GM21786 (cell line): ENCODE results near the gene CCL22.
"Not testable (repeated sequence)": the region's sequence is repeated elsewhere in the genome, so short reads cannot be mapped to it uniquely, and the experiment has no call there.

ENCODE experiments used
- ATAC-seq: cut with Tn5 transposase; IDR thresholded peaks from one replicate; pipeline ENCODE4 v1.9.1; 2021; ENCODE audit not compliant: unreplicated experiment

Gene CCL22

DNA sequence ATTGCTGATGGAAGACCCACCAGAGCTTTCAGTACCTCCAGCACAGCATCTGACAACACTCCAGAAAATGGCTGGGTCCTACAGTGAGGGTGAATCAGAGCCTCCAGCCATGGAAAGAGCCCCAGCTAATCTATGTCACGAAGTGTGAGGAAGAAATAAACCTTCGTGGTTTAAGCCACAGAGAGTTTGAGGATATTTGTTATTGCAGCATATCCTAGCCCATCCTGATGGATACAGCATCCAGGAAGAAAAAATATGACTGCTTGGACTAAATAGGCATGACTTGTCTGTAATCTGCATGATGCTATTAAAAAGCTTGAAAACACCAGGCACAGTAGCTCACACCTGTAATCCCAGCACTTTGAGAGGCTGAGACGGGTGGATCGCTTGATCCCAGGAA is 32.7 kb downstream of the CCL22 start:
- ATAC-seq = no peak

DNA sequence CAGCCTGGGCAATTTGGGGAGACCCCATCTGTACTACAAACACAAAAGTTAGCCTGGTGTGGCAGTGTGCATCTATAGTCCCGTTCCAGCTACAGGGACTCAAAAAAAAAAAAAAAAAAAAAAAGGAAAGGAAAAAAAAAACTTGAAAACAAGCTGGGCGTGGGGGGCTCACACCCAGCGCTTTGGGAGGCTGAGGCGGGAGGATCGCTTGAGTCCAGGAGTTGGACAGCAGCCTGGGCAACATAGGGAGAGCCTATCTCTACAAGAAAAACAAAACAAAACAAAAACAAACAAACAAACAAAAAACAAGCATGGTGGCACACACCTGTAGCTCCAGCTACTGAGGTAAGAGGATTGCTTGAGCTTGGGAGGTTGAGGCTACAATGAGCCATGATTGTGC is 33.1 kb downstream of the CCL22 start:
- ATAC-seq = no peak

DNA sequence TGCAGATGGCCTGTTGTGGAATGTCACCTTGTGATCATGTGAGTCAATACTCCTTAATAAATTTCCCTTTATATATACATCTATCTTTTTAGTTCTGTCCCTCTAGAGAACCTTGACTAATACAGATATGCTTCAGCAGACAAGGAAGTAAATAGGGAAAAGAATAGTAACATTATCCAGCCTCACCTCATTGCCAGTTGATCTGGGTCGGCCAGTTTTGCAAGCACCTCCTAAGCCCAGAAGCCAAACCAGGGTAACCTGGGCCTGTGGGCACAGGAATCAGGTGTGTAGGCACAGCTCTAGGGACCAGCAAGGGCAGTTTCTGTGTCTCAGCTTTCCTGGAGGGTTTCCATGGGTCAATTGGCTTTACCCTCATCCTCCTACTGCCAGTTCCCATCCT is 34.1 kb downstream of the CCL22 start:
- no peak for ATAC-seq

DNA sequence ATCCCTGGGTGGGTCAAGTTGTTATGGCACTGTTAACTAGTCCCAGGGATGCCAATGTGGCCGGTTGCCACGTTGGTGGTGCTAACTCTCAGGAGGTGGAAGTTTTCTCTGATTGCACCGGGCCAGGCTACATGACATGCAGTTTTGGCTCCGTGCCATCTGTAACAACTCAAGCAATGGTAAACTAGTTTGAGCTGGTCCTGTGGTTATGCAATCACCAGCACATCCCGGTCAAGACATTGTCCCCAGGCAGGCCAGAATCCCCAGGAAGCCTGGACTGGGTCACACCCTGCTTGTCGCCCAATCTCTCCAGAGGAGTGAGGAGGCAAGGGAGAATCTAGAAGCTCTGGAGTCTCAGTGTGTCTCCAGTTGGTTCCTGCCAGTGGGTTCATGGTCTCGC is 35.9 kb downstream of the CCL22 start:
- no peak for ATAC-seq

DNA sequence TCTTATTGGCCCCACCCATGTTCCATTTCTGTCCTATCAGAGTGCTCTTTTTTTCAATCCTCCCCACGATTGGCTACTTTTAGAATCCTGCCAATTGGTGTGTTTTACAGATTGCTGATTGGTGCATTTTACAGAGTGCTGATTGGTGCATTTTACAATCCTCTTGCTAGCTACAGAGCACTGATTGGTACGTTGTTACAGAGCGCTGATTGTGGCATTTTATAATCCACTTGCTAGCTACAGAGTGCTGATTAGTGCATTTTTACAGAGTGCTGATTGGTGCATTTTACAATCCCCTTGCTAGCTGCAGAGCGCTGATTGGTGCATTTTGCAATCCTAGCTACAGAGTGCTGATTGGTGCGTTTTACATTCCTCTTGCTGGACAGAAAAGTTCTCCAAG is 36.4 kb downstream of the CCL22 start:
- no peak for ATAC-seq

DNA sequence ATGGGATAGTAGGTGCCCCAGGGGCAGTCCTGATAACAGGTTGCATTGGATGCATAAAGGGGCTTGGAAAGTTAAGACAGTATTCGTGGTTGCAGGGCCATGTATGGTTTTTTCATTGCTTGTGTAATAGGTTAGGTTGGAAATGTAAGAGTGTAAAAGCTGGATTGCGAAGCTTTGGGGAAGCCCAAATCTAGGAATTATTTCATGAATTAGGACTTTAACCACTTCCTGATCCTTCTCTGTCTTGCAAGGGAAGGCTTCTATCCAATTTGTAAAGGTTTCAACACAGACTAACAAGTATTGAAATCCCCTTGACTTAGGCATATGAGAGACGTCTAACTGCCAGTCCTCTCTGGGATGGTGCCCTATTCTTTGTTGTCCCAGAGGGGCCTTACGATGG is 38.2 kb downstream of the CCL22 start:
- ATAC-seq = no peak

DNA sequence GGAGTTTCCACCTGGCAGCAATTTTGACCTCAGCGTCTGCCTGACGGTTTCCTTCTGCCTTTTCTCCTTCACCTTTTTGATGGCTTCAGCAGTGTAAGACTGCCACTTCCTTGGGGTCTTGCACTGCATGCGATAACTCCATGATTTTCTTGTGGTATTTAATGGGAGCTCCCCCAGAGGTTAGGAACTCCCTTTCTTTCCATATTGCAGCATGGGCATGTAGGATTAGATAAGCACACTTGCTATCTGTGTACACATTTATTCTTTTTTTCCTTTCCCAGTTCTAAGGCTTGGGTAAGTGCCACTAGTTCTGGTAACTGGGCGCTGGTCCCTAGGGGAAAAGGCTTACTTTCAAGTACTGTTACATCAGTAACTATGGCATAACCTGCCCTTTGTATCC is 38.9 kb downstream of the CCL22 start:
- not testable (repeated sequence) for ATAC-seq

DNA sequence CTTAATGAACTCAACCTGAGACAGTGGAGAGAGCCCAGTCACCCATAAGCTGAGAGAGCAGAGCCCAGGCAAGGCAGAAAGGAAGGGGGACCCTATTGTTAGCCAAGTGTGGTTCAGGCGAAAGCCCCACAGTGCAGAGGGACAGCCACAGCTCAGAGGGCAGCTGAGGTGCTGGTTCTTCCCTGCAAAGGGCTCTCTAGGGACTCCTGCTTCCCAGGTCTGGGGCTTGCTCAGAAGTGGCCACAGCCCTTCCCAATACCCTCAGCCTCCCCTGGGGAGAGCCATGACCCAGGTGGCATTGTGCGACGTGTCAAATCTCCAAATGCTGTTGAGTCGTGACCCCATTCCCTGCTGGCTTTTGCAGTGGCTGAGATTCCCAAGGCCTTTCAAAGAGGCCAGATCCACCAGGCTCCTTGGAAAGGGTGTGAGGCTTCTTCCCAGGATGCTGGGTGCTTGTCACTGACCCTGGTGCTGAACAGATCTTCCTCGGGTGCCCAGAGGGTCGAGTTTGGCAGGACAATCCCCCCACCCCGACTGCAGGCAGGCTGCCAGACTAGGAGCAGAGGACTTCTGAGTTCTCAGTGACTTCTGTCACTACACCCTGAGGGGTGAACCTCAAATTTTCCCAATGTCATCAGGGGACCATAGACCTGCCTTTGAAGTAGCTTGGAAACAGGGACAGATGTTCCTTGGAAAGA is 43.5 kb downstream of the CCL22 start:
- ATAC-seq = no peak

DNA sequence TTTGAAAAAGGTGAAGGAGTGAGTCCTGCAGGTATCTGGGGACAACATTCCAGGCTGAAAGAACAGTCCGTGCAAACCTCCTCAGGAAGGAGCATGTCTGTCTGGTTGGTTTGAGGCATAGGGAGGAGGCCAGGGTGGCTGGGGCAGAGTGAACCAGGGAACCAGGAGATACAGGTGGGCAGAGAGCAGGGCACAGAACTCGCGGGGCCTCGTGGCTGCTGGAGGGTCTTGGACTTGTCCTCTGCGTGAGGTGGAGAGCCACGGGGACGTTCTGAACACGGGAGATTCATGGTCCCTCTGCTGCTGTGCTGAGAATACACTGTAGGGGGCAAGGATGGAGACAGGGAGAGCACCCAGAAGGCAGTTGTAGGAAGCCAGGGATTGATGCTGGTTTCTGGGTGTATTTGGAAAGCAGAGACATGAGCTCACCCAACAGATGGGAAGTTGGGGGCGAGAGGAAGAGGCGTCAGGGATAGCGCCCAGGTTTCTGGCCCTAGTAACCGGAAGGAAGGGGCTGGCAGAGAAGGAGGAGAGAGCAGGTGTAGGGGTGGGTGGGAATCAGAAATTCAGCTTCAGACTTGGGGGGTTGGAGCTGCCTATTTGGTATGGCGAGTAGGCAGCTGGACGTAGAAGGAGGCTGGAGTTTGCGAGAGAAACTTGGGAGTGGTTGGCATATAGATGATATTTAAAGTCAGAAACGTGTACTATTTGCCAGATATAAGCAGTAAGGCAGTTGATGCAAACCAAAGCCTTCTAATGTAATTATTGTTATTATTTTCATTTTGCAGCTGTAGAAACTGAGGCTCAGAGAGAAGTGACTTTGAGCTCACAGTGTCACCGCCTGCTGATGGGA is 45.6 kb downstream of the CCL22 start, which contains the start of gene CCL17:
Gene CCL17 (plus strand): TSS at position 803 of the 853 bp plus-strand sequence. CDS start 9,166 bp downstream, outside the sequence.
- no peak for ATAC-seq

DNA sequence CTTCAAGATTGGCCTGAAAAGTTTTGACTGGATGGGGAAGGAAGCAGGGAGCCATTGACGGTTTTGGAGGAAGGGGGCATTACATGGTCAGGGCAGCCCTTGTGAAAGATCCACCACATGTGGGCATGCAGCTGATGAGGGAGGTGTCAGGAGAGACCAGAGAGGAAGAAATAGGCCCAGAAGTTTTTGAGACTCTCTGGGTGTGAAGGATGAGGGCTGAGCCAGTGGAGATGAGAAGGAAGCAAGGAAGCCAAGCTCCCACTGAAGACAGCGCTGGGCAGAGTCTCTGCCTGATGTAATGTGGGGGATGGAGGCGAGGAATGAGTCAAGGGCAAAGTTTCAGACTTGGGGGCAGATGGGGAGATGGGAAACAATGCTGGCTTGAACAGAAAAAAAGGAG is 46.5 kb downstream of the CCL22 start:
- no peak for ATAC-seq

DNA sequence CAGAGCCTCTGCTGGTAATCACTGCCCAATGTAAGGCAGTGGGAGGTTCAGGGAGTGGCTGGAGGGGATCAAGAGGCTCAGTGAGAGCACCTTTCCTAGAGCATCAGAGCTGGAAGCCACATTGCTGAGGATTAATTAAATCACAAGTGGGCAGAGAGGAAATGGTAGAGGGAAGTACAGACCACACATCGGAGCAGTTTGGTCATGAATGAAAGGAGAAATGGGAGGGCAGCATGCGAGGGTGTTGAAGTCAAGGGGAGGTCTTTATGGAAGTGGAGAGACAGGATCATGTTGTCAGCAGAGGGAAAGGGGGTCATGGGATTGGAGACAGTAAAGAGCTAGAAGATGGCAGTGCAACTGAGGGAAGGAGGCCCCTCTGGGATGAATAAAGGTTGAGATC is 48.3 kb downstream of the CCL22 start:
- no peak for ATAC-seq

DNA sequence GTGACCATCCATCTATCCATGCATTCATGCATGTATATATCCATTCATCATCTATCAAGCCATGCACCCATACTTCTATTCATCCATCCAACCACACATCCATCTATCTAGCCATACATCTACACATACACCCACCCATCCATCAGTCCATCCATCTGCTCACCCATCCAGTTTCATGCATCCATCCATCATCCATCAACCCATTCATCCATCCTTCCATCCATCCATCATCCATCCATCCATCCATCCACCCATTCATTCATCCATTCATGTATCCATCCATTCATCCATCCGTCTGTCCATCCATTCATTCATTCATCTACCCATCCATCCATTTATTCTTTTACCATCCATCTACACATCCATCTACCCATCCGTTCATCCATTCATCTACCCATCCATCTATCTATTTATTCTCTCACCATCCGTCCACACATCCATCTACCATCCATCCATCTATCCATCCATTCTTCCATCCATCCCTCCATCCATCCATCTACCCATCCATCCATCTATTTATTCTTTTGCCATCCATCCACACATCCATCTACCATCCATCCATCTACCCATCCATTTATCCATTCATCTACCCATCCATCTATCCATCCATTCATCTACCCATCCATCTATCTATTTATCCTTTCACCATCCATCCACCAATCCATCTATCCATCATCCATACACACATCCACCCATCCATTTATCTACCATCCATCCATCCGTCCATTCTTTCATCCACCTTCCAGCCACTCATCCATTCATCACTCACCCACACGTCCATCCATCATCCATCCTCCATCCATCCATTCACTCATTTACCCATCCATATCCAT is 49.2 kb downstream of the CCL22 start:
- ATAC-seq = no peak

DNA sequence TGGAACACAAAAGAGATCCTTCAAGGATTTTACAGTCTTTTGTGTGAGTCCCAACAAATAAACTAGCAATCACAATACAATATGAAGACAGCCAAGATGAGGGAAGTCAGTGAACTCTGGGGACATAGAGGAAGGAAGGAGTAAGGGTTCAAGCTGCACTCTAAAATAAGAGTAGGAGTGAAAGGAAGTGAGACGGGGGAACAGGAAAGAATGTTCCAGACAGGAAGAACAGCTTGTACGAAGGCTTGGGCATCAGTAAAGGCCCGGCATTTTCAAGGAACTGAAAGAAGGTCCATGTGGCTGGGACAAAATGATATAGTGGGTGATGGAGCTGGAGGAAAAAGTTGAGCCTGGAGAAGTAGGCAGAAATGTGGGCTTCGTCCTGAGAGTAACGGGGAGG is 50.5 kb downstream of the CCL22 start:
- ATAC-seq = no peak

DNA sequence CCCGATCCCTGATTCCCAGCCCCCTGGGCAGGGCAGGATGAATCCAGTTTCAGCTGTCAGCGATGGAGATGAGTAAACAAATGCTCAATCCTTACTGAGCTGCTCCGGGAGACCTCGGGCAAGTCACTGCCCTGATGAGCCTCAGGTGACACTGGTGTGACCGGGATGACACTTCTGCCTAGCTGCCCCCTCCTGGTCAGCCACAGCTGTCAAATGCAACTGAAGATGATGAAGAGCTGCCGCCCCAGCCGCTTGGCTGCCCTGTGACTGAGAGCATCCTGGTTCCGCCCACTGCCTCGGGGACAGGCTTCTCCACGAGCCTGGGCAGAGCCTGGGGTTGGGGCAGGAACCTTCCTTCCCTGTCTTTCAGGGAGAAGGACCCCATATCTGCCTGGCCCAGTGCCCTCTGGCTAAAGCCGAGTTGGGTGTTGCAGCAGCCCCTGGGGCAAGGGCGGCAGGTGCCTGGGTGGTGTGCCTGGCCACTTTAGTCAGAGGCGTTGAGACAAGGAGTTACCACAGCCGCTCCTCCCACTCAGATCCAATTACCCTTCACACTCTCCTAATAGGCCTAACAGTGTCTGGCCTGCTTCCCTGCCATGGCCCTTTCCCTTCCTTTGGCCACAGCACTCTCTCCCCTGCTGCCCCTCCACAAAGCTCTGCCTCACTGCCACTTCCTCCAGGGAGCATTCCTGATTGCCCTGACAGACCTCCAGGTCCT is 51.4 kb downstream of the CCL22 start:
- no peak for ATAC-seq

DNA sequence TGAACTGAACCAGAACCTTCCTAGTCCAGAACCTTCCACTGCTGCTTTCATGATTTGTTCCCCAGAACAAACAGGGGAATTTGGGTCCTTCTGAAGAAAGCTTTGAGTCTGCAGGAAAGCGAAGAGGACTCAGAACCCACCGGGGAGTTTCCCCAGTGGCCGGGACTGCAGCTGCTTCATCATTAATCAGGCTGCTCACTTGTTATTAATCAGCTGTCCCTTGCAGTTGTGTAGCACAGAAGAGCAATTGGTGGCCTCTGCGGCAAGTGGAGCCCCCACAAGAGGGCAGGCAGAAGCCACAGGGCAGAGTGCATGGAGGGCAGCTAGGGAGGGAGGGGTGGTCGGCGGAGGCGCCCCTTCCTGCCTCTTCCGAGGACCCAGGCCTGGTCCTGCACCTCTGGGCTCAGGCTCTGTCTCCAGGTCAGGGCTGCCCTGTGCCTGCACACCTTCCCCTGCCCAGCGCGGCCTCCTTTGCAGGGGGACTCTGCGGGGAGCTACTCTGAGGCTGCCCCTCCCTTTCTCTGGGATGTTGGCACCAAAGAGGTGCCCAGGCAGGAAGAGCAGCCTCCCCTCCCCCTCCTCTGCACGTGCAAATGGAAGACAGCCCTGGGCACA is 52.9 kb downstream of the CCL22 start:
- ATAC-seq = no peak

DNA sequence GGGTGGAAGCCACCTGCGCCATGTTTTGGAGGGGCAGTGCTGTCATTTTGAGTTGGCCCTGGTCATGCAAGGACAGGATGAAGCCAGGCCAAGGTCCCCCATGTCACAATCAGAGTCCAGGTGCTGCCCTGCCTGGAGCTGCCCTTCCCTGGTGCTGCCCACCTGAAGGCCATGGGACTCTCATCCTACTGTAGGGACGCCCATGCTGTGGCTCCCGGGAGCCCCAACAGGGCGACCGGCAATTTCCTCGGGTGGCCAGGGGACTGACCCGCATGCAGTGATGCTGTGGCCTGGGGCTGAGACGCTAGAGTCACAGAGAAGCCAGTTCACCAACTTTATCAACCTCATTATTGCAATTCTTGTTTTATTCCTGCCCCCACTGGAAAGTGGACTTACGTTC is 54.0 kb downstream of the CCL22 start:
- ATAC-seq = no peak

DNA sequence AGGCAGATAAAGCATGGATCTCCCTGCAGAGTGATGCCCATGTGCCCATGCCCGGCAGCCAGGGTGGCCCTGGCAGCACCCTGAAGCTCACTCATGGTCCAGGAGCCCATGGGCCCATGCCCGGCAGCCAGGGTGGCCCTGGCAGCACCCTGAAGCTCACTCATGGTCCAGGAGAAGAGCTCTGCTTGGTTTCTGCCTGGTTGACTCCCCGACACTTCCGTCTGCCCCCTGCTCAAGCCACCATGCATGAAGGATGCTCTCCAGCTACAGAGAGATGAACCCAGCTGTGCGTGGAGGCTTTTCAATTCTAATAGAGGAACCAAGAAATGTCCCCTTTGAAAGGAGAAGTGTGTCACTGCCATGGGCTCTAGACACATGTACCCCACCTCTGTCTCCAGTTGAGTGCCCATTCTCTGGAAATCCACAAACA is 54.7 kb downstream of the CCL22 start:
- peak; percentile 73 for ATAC-seq

DNA sequence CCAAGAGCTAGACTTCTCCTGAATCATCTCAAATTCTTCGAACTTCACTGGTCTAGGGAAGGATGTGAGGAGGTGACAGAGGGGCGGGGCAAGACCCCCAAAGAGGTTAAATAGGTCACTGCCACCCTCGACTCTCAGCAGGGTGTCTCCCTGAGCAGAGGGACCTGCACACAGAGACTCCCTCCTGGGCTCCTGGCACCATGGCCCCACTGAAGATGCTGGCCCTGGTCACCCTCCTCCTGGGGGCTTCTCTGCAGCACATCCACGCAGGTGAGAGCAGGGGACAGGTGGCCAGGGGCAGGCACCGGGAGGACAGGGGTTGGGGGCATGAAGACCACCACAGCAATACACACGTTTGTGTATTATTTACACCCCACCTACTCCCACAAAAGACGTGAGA is 55.1 kb downstream of the CCL22 start:
- no peak for ATAC-seq
